Fibroblast of skin of right quadriceps (primary cell): ENCODE measurements around the gene OTOF.
A peak's percentile ranks its signal among the peaks of the same experiment; 100 is the strongest.

Experiments
- DNase-seq: peaks from one replicate; pipeline ENCODE4 v3.0.0-alpha.2; 2013

Gene OTOF

GRCh38 chr2:26477911-26478253 is at the start of gene OTOF:
Gene OTOF, minus strand, starts transcription at chr2:26478124.
- peak; percentile 51 for DNase-seq

GRCh38 chr2:26526589-26526988 is 48.7 kb upstream of the OTOF start:
- DNase-seq, result no peak

- no peak for DNase-seq
Measured at GRCh38 chr2:26526105-26526504, 48.2 kb upstream of the OTOF start.

- DNase-seq, result no peak
Measured at GRCh38 chr2:26523750-26524149, 45.8 kb upstream of the OTOF start.

- no peak for DNase-seq
Measured at GRCh38 chr2:26522751-26523171, 44.8 kb upstream of the OTOF start.

GRCh38 chr2:26522325-26522724 is 44.4 kb upstream of the OTOF start:
- DNase-seq, result no peak

GRCh38 chr2:26521913-26522180 is 43.9 kb upstream of the OTOF start:
- DNase-seq, result no peak

- DNase-seq, result no peak
Measured at GRCh38 chr2:26521054-26521912, 43.4 kb upstream of the OTOF start.

- DNase-seq, result no peak
Measured at GRCh38 chr2:26520148-26520449, 42.2 kb upstream of the OTOF start.

- DNase-seq, result no peak
Measured at GRCh38 chr2:26519396-26520147, 41.6 kb upstream of the OTOF start.

- no peak for DNase-seq
Measured at GRCh38 chr2:26516781-26517180, 38.9 kb upstream of the OTOF start.

GRCh38 chr2:26516246-26516645 is 38.3 kb upstream of the OTOF start:
- no peak for DNase-seq

- DNase-seq, result no peak
Measured at GRCh38 chr2:26515771-26516170, 37.8 kb upstream of the OTOF start.

GRCh38 chr2:26514045-26514444 is 36.1 kb upstream of the OTOF start:
- no peak for DNase-seq

- DNase-seq, result no peak
Measured at GRCh38 chr2:26513261-26513660, 35.3 kb upstream of the OTOF start.

- no peak for DNase-seq
Measured at GRCh38 chr2:26511466-26511865, 33.5 kb upstream of the OTOF start.

GRCh38 chr2:26510344-26510973 is 32.5 kb upstream of the OTOF start:
- no peak for DNase-seq

- no peak for DNase-seq
Measured at GRCh38 chr2:26509141-26509540, 31.2 kb upstream of the OTOF start.

- DNase-seq, result no peak
Measured at GRCh38 chr2:26507932-26508331, 30.0 kb upstream of the OTOF start.

- DNase-seq, result no peak
Measured at GRCh38 chr2:26507088-26507487, 29.2 kb upstream of the OTOF start.

- DNase-seq, result no peak
Measured at GRCh38 chr2:26506279-26506678, 28.4 kb upstream of the OTOF start.

- DNase-seq, result no peak
Measured at GRCh38 chr2:26504002-26504401, 26.1 kb upstream of the OTOF start.

- DNase-seq, result peak; percentile 39
Measured at GRCh38 chr2:26503231-26503880, 25.4 kb upstream of the OTOF start.

GRCh38 chr2:26500406-26500805 is 22.5 kb upstream of the OTOF start:
- DNase-seq, result no peak
